Neural cell (in vitro differentiated cells): ENCODE data around the gene GNAL.

Experiments
- EP300 ChIP-seq: fragments of 450-650 bp; conservative IDR thresholded peaks from 2 replicates; pipeline ENCODE4 v1.6.1; 2014; ENCODE audit warnings: antibody characterized with exemption, mild to moderate bottlenecking, moderate library complexity; ENCODE audit not compliant: poor library complexity, severe bottlenecking
- EZH2 ChIP-seq: fragments of 200-600, 300-800 bp; shearing (Covaris generic), sonication (generic); IDR thresholded peaks from 2 replicates; pipeline ENCODE4 v1.6.1; 2014; ENCODE audit warnings: antibody characterized with exemption, low read length, borderline replicate concordance, mild to moderate bottlenecking; ENCODE audit not compliant: insufficient read depth, poor library complexity, severe bottlenecking
- TAF1 ChIP-seq: IDR thresholded peaks from 2 replicates; pipeline ENCODE4 v1.6.1; 2012; ENCODE audit warnings: low read depth
- TF ChIP-seq, protein P1 (sequence below): fragments of 450-650 bp; IDR thresholded peaks from 2 replicates; pipeline ENCODE4 v1.5.1; 2014; ENCODE audit warnings: antibody characterized with exemption, mild to moderate bottlenecking, moderate library complexity; ENCODE audit not compliant: poor library complexity, severe bottlenecking

DNA sequence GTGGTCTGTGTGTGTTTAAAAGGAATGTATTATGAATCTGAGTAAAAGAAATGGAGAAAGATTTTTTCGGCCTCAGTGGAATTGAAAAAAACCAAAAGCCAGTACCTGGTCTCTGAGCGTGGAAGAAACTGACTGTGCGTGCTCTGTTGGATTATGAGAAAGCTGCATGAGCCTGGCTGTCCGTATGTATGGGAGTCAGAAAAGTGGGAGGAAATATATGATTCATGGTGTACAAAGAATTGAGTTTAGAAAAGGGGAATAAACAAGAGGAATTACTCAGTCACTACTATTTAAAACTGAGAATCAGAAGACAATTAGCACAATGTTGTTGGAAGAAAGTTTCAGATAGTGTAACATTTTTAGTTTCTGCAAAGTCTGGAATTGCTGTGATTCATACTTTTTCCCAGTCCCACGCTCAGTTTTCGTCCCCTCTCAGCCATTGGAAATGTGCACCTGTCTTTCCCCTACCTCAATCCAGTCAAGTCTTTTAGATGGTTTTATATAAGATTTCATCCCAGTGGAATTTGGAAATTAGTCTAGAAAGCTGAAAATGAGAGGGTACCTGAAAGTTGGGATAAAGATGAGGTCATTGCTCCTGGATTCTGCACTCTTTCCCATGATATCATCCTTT is 95.7 kb downstream of the GNAL start:
- TF ChIP-seq, protein P1, sequence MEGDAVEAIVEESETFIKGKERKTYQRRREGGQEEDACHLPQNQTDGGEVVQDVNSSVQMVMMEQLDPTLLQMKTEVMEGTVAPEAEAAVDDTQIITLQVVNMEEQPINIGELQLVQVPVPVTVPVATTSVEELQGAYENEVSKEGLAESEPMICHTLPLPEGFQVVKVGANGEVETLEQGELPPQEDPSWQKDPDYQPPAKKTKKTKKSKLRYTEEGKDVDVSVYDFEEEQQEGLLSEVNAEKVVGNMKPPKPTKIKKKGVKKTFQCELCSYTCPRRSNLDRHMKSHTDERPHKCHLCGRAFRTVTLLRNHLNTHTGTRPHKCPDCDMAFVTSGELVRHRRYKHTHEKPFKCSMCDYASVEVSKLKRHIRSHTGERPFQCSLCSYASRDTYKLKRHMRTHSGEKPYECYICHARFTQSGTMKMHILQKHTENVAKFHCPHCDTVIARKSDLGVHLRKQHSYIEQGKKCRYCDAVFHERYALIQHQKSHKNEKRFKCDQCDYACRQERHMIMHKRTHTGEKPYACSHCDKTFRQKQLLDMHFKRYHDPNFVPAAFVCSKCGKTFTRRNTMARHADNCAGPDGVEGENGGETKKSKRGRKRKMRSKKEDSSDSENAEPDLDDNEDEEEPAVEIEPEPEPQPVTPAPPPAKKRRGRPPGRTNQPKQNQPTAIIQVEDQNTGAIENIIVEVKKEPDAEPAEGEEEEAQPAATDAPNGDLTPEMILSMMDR: no peak
- TF ChIP-seq TAF1 (no peak), EZH2 (no peak), EP300 (no peak)
